HG02938 (cell line): Measurements from ENCODE around the gene RSL1D1.
A peak's percentile ranks its signal among the peaks of the same experiment; 100 is the strongest.

Experiments used
- ATAC-seq: cut with Tn5 transposase; IDR thresholded peaks from one replicate; pipeline ENCODE4 v1.9.1; 2021; ENCODE audit warnings: mild to moderate bottlenecking, moderate library complexity; ENCODE audit not compliant: unreplicated experiment

RSL1D1 gene

GRCh38 chr16:11851294-11852091 lies at the start of gene RSL1D1:
Gene RSL1D1, minus strand, starts transcription at chr16:11851542. Its CDS starts 30 bp downstream, at chr16:11851512.
- ATAC-seq: peak; percentile 89

GRCh38 chr16:11901091-11901490 lies 49.7 kb upstream of the RSL1D1 start:
- ATAC-seq: no peak

GRCh38 chr16:11896486-11897176 lies 45.3 kb upstream of the RSL1D1 start:
- ATAC-seq: no peak

- ATAC-seq: no peak
Observed at GRCh38 chr16:11893571-11893970, 42.2 kb upstream of the RSL1D1 start.

GRCh38 chr16:11892761-11893160 lies 41.4 kb upstream of the RSL1D1 start:
- ATAC-seq: no peak

GRCh38 chr16:11890231-11890965 lies 39.1 kb upstream of the RSL1D1 start:
- ATAC-seq: no peak

- no peak for ATAC-seq
Observed at GRCh38 chr16:11886881-11887280, 35.5 kb upstream of the RSL1D1 start.

GRCh38 chr16:11884035-11884434 lies 32.7 kb upstream of the RSL1D1 start:
- no peak for ATAC-seq

GRCh38 chr16:11880007-11880406 lies 28.7 kb upstream of the RSL1D1 start:
- no peak for ATAC-seq

GRCh38 chr16:11877374-11877773 lies 26.0 kb upstream of the RSL1D1 start:
- ATAC-seq: no peak

- no peak for ATAC-seq
Observed at GRCh38 chr16:11876306-11876705, 25.0 kb upstream of the RSL1D1 start.

- ATAC-seq: no peak
Observed at GRCh38 chr16:11875721-11876120, 24.4 kb upstream of the RSL1D1 start.

- ATAC-seq: no peak
Observed at GRCh38 chr16:11871193-11871592, 19.9 kb upstream of the RSL1D1 start.

GRCh38 chr16:11870399-11870798 lies 19.1 kb upstream of the RSL1D1 start:
- no peak for ATAC-seq

GRCh38 chr16:11869353-11870228 lies 18.2 kb upstream of the RSL1D1 start:
- no peak for ATAC-seq

- no peak for ATAC-seq
Observed at GRCh38 chr16:11868412-11868980, 17.2 kb upstream of the RSL1D1 start.

GRCh38 chr16:11862489-11862888 lies 11.1 kb upstream of the RSL1D1 start:
- ATAC-seq: no peak

GRCh38 chr16:11857161-11857560 lies 5.8 kb upstream of the RSL1D1 start:
- no peak for ATAC-seq

GRCh38 chr16:11852092-11852809 lies 909 bp upstream of the RSL1D1 start:
- ATAC-seq: no peak

- ATAC-seq: no peak
Observed at GRCh38 chr16:11848842-11849241, 2.5 kb downstream of the RSL1D1 start.
